Body of pancreas (tissue), 4 donors: ENCODE measurements around the gene TMC5.
A peak's percentile ranks its signal among the peaks of the same experiment; 100 is the strongest.

Source experiments
- POLR2A ChIP-seq, 3 donors: fragments of 450-650 bp; IDR thresholded peaks; one replicate each; pipeline ENCODE4 v1.6.1; 2016; ENCODE audit warnings: antibody characterized with exemption in 3 of 3, mild to moderate bottlenecking in 2 of 3
- TF ChIP-seq, protein P1 (sequence below), 7 experiments: fragments of 450-650 bp in 4 of 7; fragments of 200-600 bp in 3 of 7; sonication (generic) in 3 of 7; IDR thresholded peaks; one replicate each; pipeline ENCODE4 v1.5.1; 2016 to 2019; ENCODE audit warnings: antibody characterized with exemption in 7 of 7

DNA sequence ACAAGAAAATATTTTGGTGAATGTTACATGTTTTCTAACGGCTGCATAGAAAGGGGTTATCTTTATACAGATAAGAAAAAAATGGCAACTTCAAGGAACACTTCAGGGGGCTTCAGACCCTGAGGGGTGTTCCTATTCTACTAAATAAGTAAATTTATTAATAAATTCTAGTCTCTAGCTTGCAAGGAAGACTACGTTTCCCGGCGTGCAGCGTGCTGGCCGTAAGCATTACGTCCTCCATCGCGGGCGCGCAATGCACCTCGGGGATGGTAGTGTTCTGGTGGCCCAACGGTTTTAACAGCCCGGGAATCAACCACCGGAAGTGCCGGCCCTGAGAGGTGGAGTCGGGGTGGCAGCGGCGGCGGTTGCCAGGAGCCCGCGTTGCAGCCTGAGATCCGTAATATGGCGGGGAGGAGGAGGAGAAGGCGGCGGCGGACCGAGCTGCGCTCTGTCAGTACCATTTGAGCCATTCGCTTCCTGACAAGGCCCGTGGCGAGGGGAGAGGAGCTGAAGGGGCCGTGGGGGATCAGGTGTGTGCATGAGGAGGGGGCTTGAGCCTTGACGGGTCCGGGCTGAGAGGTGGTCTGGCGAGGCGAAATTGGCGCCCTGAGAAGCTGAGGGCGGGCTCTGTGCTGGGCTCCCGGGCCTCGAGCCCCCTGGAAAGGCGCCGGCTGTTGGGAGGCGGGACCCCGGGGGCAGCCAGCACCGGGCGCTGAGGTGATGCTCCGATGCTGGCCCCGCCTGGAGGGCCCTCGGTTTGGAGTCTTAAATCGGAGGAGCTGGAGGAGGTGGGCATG is 106.1 kb downstream of the TMC5 start, which contains the start of gene CCP110:
- TF ChIP-seq, protein P1, sequence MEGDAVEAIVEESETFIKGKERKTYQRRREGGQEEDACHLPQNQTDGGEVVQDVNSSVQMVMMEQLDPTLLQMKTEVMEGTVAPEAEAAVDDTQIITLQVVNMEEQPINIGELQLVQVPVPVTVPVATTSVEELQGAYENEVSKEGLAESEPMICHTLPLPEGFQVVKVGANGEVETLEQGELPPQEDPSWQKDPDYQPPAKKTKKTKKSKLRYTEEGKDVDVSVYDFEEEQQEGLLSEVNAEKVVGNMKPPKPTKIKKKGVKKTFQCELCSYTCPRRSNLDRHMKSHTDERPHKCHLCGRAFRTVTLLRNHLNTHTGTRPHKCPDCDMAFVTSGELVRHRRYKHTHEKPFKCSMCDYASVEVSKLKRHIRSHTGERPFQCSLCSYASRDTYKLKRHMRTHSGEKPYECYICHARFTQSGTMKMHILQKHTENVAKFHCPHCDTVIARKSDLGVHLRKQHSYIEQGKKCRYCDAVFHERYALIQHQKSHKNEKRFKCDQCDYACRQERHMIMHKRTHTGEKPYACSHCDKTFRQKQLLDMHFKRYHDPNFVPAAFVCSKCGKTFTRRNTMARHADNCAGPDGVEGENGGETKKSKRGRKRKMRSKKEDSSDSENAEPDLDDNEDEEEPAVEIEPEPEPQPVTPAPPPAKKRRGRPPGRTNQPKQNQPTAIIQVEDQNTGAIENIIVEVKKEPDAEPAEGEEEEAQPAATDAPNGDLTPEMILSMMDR (IDR thresholded peaks at IDR 0.05), result no peak
- TF ChIP-seq POLR2A (IDR thresholded peaks at IDR 0.05), result peak in 2 of 3 donors; percentile 82 to 89
